Glomerular visceral epithelial cell (primary cell): ENCODE data around the gene OSM.
A peak's percentile ranks its signal among the peaks of the same experiment; 100 is the strongest.

Experiments used
- DNase-seq: peaks from one replicate; pipeline ENCODE4 v3.0.0-alpha.2; 2016; ENCODE audit errors: extremely low spot score

The OSM gene

GRCh38 chr22:30263883-30264282 lies 2.8 kb downstream of the OSM start:
- DNase-seq: no peak

DNA sequence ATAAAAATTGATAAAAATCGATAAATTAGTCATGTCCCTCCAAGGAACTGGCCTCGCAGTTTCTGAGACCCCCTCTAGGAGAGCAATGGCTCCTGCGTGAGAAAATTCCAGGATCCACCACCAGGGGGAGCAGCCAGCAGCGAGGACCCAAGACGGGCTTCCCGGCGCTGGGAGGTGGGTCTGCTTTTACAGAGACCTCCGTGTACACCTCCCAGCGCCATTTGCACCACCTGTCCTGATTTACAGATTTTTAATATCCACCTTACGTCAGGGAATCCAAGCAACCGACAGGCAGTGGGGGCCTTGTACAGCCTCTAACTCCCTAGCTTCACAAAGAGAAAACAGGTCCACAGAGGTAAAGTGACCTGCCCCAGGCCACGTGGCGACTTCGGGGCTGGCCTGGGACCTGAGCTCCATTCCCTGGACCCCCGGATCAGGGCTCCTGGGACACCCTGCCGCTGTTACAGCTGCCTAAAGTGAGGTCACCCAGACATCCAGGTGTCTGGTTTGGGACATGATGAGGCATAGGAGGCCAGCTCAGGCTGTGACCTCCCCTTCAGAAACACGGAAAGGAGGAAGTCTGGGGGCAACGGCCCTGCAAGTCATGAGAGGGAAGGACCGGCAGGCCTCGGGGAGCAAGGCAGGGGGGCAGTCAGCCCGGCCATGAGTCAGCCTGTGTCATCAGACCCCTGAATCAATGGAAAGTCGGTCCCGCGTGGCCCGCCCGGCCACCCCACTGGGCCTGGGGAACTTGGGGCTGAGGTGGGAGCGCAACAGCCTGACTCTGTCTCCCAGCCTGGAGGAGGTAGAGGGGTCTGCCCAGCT lies 3.5 kb downstream of the OSM start:
- peak; percentile 74 for DNase-seq

DNA sequence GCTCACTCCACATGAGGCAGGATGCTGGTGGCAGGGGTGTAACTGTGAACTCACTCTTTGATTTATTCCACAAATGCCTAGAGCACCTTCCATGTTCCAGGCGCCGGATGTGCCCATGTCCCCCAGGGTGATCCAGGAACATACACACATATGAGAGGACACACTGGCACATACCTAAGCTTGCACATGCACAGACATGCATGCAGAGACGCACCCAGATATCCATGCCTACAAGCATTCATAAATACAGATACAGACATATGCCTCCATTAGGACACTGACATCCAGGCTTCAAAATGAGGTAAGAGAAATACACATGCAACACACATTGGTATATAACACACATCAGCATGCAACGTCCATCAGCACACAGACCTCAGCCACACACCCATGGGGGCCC lies 4.5 kb downstream of the OSM start:
- no peak for DNase-seq

DNA sequence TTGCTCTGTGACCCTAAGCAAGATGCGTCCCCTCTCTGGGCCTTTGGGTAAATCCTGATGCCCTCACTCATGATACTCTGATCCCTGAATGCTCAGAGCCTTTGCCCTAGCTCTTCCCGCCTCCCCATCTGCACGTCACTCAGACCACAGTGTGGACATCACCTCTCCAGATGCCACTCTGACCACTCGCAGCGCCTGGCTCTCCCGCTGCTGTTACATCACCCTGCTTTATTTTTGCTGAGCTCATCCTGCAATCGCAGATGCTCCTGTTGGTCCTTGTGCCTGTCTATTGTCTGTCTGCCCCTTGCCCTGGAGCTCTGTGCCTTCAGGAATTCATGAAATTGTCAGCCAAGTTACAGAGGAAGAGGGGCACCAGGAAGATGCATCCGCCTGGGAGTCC lies 5.5 kb downstream of the OSM start:
- DNase-seq: no peak

DNA sequence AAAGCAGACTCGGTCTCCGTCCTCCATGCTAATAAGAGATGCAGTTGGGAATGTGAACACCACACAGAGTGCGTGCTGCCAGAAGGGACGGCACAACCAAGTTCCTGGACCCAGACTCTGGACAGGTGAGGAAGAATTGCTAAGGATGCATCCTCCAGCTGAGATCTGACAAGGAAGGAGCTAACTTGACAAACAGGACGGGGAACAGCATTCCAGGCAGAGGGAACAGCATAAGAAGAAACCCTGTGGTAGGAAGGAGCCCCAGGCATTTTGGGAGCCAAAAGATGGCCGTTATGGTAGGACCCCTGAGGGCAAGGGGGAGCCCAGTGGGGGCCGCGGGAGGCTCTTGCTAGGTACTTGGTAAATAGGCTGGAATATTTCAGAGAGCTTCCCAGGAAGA lies 6.0 kb downstream of the OSM start:
- DNase-seq: no peak

DNA sequence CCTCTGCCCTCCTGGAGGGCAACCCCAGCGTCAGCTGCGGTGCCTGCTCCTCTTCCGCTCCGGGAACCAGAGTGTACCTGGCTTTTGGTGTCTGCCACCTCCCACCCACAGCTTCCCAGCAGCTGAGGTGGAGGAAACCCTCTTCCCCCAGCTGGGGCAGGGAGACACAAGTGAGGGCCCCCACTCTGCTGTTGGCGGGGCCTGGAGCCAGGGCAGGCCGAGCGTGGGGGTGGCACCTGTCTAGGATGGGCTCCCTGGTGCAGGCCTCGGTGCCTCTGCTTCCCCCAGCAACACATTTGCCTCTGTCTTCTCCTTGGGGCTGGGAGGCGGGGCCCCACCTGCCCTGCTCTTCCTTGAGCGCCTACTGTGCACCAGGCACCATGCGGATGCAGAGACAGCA lies 6.4 kb downstream of the OSM start:
- no peak for DNase-seq

GRCh38 chr22:30254314-30254713 lies 12.3 kb downstream of the OSM start:
- DNase-seq: peak; percentile 79

DNA sequence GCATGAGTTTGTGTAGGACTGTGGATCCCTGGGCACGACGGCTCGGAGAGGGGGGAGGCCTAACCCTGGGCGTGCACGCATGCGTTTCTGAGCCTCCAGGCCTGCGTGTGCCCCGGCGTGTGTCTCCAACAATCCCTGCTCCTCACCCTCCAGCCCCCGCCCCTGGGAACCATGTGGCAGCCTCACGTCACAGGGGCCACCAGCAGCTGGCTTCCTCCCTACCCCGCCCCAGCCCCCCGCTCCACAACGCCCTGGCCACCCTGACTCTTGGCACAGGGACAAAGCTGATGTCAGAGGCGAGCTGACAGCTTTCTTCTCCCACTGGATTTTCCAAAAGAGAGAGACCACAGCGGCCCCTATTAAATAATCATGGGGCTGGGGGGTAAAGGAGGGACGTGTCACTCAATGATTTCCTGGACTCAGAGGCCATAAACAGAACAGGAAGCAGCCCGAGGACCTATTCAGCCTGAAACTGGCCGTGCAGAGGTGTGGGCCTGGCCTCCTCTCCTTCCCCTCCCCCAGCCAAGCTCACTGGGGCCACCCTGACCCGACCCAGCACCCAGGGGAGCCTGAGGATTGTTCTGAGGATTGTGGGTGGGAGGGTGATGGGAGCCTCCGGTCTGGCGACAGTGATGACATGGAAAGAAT lies 13.3 kb downstream of the OSM start:
- DNase-seq: peak; percentile 97

DNA sequence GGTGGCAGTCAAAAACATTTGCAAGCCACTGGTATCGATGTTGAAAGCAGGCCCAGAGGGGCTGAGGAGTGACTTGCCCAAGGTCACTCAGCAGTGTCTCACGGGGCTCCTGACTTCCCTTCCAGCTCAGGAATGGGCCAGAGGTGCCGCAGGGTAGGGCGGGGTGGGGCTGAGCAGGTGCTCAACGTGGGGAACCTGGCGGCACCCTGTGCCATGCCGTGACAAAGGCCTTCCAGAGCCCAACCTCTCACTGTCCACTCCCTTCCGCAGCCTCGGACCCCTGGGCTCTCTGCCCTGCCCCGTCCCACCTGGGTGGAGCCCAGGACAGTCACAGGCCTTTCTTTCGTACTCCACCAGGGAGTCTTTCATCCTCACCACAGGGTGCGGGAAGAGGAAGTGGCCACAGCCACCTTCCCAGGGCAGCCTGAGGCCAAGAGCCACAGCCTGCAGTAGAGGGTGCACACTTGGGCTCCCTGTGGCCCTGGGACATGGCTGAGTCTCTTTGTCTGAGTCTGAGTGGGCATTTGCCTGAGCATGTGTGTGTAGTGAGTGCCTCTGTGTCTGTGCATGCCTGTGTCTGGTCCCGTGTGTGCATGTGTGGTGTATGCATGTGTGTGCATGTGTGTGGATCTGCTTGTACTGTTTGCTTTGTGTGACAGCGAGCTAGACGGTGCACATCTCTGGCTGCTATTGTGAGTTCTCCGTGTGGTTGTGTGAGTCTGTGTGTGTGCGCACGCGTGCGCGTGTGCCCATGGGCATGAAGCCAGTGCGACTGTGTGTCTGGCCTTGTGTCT lies 14.0 kb downstream of the OSM start:
- DNase-seq: peak; percentile 64

GRCh38 chr22:30251711-30252110 lies 14.9 kb downstream of the OSM start:
- DNase-seq: peak; percentile 92

GRCh38 chr22:30250661-30251267 lies 15.9 kb downstream of the OSM start:
- DNase-seq: peak; percentile 96

DNA sequence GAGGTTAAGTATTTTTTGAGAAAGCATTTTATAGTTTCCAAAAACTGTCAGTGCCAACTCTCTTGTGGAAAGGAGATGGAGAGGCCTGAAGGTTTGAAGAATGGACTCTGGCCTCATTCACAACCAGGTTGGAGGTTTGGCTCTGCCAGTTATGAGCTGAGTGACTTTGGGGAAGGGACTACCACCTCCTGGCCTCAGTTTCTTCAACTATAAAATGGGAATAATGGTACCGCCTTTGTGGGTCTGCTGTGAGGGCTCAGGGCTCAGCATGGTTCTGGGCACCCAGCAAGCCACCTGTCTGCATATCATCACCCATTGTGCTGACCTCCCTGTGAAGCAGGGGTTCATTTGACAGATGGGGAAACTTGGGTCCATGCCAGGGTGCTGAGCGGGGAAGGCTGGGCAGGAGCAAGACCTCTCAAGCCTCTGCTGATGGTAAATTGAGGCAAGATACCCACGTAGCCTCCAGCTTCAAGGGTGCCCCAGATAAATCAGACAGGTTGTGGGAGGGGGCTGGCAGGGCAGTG lies 16.5 kb downstream of the OSM start:
- DNase-seq: no peak

DNA sequence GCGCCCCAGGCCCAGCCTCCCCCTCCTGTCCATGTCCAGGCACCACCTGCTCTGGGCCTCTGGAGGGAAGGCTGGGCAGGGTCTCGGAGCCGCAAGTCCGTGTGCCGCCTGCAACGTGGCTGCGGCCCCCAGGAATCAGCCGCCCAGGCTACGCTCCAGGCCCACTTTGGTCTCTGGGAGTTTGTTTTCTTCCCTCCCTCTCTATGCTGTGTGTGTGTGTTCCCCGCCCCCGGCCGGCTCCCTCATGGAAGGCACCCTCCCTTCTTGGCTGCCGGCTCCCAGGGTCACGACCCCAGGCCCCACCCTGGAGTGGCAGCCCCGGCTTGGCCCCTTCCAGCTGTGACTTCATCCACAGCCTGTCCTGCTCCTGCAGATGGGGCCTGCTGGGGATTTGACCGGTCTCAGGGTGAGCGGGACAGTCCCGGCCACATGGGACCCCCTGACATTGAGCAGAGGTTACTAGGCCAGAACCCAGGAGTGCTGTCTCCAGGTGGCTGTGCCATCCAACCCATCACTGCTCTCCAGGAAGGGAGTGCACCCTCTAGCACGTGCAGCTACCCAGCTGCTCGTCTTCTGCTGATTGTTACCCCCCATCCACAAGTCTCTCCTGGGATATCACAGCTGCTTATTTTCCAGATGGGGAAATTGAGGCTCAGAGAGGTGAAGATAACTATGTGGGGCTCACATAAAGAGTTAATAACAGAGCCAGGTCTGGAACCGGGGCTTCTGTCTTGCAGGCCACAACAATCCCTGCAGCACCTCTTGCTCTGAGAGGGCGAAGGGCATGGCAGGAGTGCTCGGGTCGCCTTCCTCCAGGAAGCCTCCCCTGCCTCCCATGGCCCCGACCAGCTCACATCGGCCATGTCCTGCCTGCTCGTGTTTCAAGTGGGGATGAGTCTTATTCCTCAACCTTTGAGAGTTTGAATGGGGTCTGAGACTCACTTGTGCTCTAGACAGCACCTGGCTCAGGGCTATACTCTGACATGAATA lies 17.3 kb downstream of the OSM start:
- no peak for DNase-seq

GRCh38 chr22:30248484-30248883 lies 18.2 kb downstream of the OSM start:
- DNase-seq: no peak

GRCh38 chr22:30247974-30248373 lies 18.7 kb downstream of the OSM start:
- DNase-seq: no peak

- DNase-seq: no peak
These were observed 19.1 kb downstream of the OSM start for GRCh38 chr22:30247561-30247960.

- DNase-seq: peak; percentile 72
These were observed 19.8 kb downstream of the OSM start for GRCh38 chr22:30246814-30247376.

DNA sequence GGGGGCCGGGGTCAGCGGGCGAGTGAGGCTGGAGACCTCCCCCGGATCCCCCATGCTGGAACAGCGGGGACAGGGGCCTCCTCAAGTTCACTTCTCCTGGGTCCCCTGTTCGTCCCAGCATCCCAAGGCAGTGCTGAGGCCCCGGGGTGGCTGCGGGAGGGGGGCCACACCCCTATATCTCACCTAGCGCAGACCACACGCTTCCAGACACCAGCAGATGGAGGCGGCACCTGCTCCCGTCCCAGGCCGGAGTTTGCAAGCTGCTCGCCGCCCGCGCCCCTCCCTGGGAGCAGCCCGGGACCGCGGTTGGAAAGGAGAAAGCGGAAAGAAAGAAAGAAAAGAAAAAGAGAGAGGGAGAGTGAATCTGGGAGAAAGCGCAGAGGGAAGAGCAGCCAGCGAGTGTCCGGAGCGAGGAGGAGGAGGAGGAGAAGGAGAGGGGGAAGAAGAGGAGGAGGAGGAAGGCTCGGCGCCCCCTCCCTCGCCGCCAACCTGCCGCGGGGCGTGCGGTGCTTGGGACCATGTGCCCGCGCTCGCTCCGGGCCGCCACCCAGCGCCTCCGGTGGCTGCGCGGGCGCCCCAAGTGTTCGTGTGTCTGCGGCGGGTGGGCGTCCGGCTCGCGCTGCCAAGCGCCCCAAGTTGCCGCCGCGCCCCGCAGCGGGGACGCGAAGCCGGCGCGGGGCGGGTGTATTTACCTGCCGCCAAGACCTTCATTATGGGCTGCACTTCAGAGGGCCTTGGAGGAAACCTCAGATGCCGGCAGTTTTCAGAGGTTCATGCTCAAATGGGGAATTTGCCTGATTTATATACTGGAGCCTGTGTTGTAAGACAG lies 20.5 kb downstream of the OSM start, which contains the start of gene LIF:
Gene LIF, minus strand, starts transcription at position 775 of the 829 bp plus-strand sequence. Its CDS starts 64 bp downstream, at position 711.
- DNase-seq: no peak
